DOHH2 (cell line): ENCODE data around the gene EIPR1.

Experiments
- CTCF ChIP-seq: fragments of 200-600 bp; sonication (generic); IDR thresholded peaks from one replicate; pipeline ENCODE4 v1.5.1; 2014; ENCODE audit warnings: antibody characterized with exemption, mild to moderate bottlenecking, low read depth, low read length; ENCODE audit not compliant: poor library complexity, severe bottlenecking
- EZH2phosphoT487 ChIP-seq: fragments of 200-600 bp; sonication (generic); IDR thresholded peaks from 2 replicates; pipeline ENCODE4 v1.6.1; 2017; ENCODE audit warnings: borderline replicate concordance, mild to moderate bottlenecking, antibody characterized with exemption, low read length, moderate library complexity, mixed read lengths

GRCh38 chr2:3307901-3308300 lies 69.7 kb downstream of the EIPR1 start:
- TF ChIP-seq EZH2phosphoT487 (no peak), CTCF (no peak)
